ENCODE data around the gene MAPRE3.

- TF ChIP-seq SP1 (IDR thresholded peaks at IDR 0.05) = no peak
- TF ChIP-seq, protein P1, sequence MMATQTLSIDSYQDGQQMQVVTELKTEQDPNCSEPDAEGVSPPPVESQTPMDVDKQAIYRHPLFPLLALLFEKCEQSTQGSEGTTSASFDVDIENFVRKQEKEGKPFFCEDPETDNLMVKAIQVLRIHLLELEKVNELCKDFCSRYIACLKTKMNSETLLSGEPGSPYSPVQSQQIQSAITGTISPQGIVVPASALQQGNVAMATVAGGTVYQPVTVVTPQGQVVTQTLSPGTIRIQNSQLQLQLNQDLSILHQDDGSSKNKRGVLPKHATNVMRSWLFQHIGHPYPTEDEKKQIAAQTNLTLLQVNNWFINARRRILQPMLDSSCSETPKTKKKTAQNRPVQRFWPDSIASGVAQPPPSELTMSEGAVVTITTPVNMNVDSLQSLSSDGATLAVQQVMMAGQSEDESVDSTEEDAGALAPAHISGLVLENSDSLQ (IDR thresholded peaks at IDR 0.05) = no peak
- TF ChIP-seq BHLHE40 (IDR thresholded peaks at IDR 0.05; ENCODE audit: borderline replicate concordance) = no peak
- TF ChIP-seq SUZ12 (IDR thresholded peaks at IDR 0.05) = no peak
- TF ChIP-seq FOXM1 (IDR thresholded peaks at IDR 0.05; ENCODE audit: borderline replicate concordance) = no peak
- no peak for TF ChIP-seq HDGF (IDR thresholded peaks at IDR 0.05; ENCODE audit: borderline replicate concordance)
- no peak for TF ChIP-seq NFRKB (IDR thresholded peaks at IDR 0.05)
These were observed 29.8 kb downstream of the MAPRE3 start for GRCh38 chr2:27000228-27000627.

All from HEK293T (cell line).